ENCODE measurements around the gene CCT6B. TPM values are rescaled to one million over a fixed set of nuclear protein-coding genes. Genes with fewer than 3 reads are reported as not detected.
"Not testable (repeated sequence)": the region's sequence is repeated elsewhere in the genome, so short reads cannot be mapped to it uniquely, and the experiment has no call there.

Gene CCT6B
- polyA plus RNA-seq (ENCODE audit: insufficient read length) = 7.1 TPM
- long read RNA-seq, donor 1 = 0 reads
- long read RNA-seq, donor 2 = 0 reads
- long read RNA-seq, donor 3, partial matches to known transcripts = 0 of 2 reads
- long read RNA-seq, donor 3, other reads (novel, unspliced or antisense) = 0 of 2 reads
- long read RNA-seq, donor 4, partial matches to known transcripts = 0 of 1 reads
- long read RNA-seq, donor 4, other reads (novel, unspliced or antisense) = 0 of 1 reads
- long read RNA-seq, donor 5, partial matches to known transcripts = 40 of 40 reads
- long read RNA-seq, donor 5, other reads (novel, unspliced or antisense) = 0 of 40 reads
- long read RNA-seq, donor 6 = 0 reads
- long read RNA-seq, donor 7, partial matches to known transcripts = 6 of 8 reads
- long read RNA-seq, donor 7, other reads (novel, unspliced or antisense) = 0 of 8 reads
- long read RNA-seq, donor 8 = 0 reads

- peak; percentile 98 for DNase-seq
These were observed at the start of gene CCT6B, which contains the start of gene ZNF830 for GRCh38 chr17:34961093-34961911. Gene CCT6B, minus strand, starts transcription at chr17:34961460. Its CDS starts 67 bp downstream, at chr17:34961393. Gene ZNF830, plus strand, starts transcription at chr17:34961540. Its CDS starts 27 bp downstream, at chr17:34961567.

GRCh38 chr17:35010093-35010492 lies 48.8 kb upstream of the CCT6B start:
- no peak for DNase-seq

GRCh38 chr17:35006961-35007360 lies 45.7 kb upstream of the CCT6B start:
- no peak for DNase-seq

- no peak for DNase-seq
These were observed 45.1 kb upstream of the CCT6B start for GRCh38 chr17:35006345-35006744.

GRCh38 chr17:35003778-35004177 lies 42.5 kb upstream of the CCT6B start:
- no peak for DNase-seq

- no peak for DNase-seq
These were observed 41.8 kb upstream of the CCT6B start for GRCh38 chr17:35002876-35003551.

GRCh38 chr17:35001549-35001948 lies 40.3 kb upstream of the CCT6B start:
- DNase-seq = no peak

GRCh38 chr17:35000965-35001364 lies 39.7 kb upstream of the CCT6B start:
- not testable (repeated sequence) for DNase-seq

GRCh38 chr17:34999456-34999855 lies 38.2 kb upstream of the CCT6B start:
- DNase-seq = no peak

- no peak for DNase-seq
These were observed 36.9 kb upstream of the CCT6B start for GRCh38 chr17:34998205-34998604.

- peak; percentile 81 for DNase-seq
These were observed 36.1 kb upstream of the CCT6B start for GRCh38 chr17:34997355-34997862.

- DNase-seq = no peak
These were observed 35.4 kb upstream of the CCT6B start for GRCh38 chr17:34996422-34997285.

GRCh38 chr17:34993031-34993430 lies 31.8 kb upstream of the CCT6B start:
- DNase-seq = no peak

- no peak for DNase-seq
These were observed 30.3 kb upstream of the CCT6B start for GRCh38 chr17:34991606-34992005.

- no peak for DNase-seq
These were observed 29.7 kb upstream of the CCT6B start for GRCh38 chr17:34990921-34991365.

- no peak for DNase-seq
These were observed 28.2 kb upstream of the CCT6B start for GRCh38 chr17:34989473-34989872.

GRCh38 chr17:34988644-34989043 lies 27.4 kb upstream of the CCT6B start:
- DNase-seq = no peak

- DNase-seq = no peak
These were observed 26.0 kb upstream of the CCT6B start for GRCh38 chr17:34987232-34987631.

GRCh38 chr17:34981538-34982241 lies 20.4 kb upstream of the CCT6B start:
- DNase-seq = peak; percentile 15
